ENCODE results near the gene TIMM10.

TIMM10 gene, protein sequence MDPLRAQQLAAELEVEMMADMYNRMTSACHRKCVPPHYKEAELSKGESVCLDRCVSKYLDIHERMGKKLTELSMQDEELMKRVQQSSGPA

DNA sequence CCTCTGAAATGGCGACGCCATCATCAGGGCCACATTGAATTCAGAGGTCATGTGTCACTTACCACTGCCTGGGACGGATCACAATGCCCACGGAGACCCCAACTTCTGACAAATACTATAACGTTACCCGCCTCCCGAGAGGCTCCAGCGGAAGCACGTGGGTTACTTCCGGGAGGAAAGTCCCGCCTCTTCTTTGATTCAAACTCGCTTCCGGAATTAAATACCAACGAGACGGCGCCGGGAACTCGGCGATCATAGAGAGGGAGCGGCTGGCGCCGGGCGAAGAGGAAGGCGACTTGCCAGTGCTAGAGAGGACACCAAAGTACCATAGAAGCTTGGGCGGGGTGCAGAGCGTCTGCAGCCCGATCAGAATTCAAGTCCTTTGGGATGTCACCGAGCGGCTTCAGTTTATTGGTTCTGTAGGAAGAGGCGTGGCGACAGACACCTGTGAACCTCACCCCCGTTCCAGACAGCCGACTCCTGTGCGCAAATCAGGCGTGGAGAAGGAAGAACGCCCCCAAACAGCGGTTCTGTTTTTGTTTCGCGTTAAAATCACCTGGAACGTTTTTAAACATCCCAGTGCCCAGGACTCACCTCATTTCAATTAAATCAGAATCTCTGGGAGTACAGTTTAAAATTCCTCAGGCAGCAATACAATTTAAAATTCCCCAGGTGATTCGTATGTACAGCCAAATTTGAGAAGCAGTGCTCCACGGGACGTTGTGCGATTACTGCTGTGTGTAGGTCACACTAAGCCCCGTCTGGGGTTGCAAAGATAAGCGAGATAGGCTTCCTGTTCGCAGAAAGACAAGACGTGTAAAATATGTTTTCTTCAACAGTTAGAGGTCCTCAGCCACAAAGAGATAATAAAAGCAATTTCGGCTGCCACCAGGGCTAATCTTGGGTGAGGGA is at the start of gene TIMM10:
Gene TIMM10 (minus strand): TSS at position 159 of the 912 bp plus-strand sequence. CDS start 565 bp downstream, outside the sequence.
- DNase-seq (peak; percentile 88), ATAC-seq (peak; percentile 99)

GRCh38 chr11:57574061-57574460 is 43.5 kb upstream of the TIMM10 start:
- DNase-seq: no peak
- Mint-ChIP-seq H3K27ac (no peak overlapping the region), H3K36me3 (ENCODE audit: low read depth) (no peaks in the 10 kb centered on the region), H3K4me1 (no peaks in the 10 kb centered on the region), H3K27me3 (no peaks in the 10 kb centered on the region), H3K9me3 (no peaks in the 10 kb centered on the region), H3K4me3 (no peak overlapping the region)
- no peak for ATAC-seq

More for the DNA sequence above, at the start of gene TIMM10:
- Mint-ChIP-seq H3K36me3 (ENCODE audit: low read depth) (peaks cover 27% of the 10 kb centered on the region), H3K27ac (peak within 1 kb of the TSS; percentile 94), H3K9me3 (no peaks in the 10 kb centered on the region), H3K4me3 (peak within 1 kb of the TSS; percentile 88), H3K4me1 (peaks cover 30% of the 10 kb centered on the region), H3K27me3 (no peaks in the 10 kb centered on the region)

DNA sequence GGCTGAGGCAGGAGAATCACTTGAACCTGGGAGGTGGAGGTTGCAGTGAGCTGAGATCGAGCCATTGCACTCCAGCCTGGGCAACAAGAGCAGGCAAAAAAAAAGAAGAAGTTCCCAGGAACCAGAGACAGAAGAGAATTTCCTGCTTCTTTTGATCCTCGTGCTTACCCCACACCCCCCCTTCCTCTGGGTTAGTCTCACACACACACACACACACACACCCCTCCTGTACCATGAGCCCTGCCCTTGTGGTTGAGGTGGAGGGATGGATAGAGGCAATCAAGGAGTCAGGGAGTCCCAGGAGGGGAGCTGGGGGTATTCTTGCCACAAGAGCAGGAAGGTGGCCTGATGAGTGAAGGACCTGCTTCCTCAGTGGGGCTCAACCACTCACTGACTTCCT is 41.1 kb upstream of the TIMM10 start:
- DNase-seq: no peak
- Mint-ChIP-seq H3K4me1 (peaks cover 7% of the 10 kb centered on the region), H3K27me3 (no peaks in the 10 kb centered on the region), H3K9me3 (no peaks in the 10 kb centered on the region), H3K27ac (no peak overlapping the region), H3K4me3 (no peak overlapping the region), H3K36me3 (ENCODE audit: low read depth) (no peaks in the 10 kb centered on the region)
- no peak for ATAC-seq

- peak overlapping the region; percentile 94 for H3K27ac Mint-ChIP-seq
- ATAC-seq (no peak), DNase-seq (peak; percentile 94)
- H3K36me3 Mint-ChIP-seq (ENCODE audit: low read depth): peaks cover 10% of the 10 kb centered on the region
- peaks cover 33% of the 10 kb centered on the region for H3K4me1 Mint-ChIP-seq
- peak overlapping the region; percentile 94 for H3K4me3 Mint-ChIP-seq
- no peaks in the 10 kb centered on the region for H3K9me3 Mint-ChIP-seq
- H3K27me3 Mint-ChIP-seq: no peaks in the 10 kb centered on the region
These were observed 37.8 kb upstream of the TIMM10 start for GRCh38 chr11:57568330-57568766.

DNA sequence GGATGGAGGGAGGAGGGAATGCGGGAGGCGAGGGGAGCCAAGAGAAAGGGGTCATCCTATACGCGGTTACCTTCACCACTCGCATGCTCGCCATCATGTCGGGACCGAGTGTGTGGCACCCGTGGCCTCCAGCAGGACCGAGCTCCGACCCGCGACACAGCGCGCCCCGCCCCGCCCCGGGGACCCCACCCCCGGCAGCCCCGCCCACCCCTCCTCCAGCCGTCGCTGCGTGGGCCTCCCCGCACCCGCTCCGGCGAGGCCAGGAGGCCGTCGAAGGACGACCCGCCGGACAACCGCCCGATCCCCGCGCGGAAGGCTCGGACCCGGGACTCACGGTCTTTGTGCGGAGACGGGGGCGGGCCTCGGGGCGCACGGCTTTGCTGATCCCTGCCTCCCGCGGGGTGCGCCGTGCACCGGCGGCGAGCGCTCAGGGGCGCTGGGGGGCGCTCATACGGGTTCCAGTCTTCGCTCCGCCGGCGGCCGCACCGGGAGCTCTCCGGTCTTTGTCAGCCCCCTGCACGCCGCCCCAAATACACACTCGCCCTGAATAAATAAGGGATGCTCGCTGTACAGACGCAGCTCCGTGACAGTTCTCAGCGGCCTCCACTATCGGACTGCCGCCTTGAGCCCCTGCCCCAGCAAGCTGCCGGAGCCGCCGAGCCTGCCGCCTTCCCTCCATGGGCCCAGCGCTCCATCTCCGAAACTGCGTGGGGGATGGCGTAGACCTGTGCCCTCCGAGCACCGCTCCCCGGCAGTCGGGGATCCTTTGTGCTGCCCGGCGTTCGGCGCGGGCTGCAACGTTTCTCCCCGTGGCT is 37.2 kb upstream of the TIMM10 start, which contains the start of gene UBE2L6:
Gene UBE2L6 (minus strand): TSS at position 158 of the 815 bp plus-strand sequence. CDS start 61 bp downstream, at position 97.
- Mint-ChIP-seq H3K36me3 (ENCODE audit: low read depth) (peaks cover 12% of the 10 kb centered on the region), H3K4me1 (peaks cover 36% of the 10 kb centered on the region), H3K27me3 (no peaks in the 10 kb centered on the region), H3K27ac (peak within 1 kb of the TSS; percentile 94), H3K9me3 (no peaks in the 10 kb centered on the region), H3K4me3 (peak within 1 kb of the TSS; percentile 94)
- peak; percentile 85 for ATAC-seq
- peak; percentile 70 for DNase-seq

DNA sequence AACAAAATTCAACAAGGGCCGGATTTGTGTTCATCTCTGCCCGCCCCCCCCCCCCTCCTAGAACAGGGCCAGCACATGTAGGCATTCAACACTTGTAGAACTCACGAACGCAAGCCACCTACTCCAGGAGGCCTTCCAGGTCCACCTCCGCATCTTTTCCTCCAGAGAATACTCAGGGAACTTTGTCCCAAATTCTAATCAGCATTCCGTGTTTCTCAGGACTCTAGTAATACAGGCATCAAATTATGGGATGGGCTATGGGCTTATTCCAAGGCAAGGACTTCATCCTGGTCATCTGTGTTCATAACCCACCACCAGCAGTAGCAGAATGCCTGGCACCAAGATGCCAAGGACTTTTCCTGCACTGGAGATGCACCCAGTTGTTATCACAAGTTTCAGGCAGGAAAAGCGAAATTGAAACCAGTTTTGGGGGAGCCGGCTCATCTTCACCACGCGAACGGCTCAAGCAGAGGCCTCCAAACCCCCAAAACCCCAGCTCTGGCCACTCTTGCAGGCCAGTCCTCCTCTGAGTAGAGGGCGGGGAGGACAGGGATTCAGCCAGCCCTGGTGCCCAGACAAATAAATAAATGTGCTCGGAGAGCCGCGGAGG is 36.5 kb upstream of the TIMM10 start:
- ATAC-seq: peak; percentile 2

DNA sequence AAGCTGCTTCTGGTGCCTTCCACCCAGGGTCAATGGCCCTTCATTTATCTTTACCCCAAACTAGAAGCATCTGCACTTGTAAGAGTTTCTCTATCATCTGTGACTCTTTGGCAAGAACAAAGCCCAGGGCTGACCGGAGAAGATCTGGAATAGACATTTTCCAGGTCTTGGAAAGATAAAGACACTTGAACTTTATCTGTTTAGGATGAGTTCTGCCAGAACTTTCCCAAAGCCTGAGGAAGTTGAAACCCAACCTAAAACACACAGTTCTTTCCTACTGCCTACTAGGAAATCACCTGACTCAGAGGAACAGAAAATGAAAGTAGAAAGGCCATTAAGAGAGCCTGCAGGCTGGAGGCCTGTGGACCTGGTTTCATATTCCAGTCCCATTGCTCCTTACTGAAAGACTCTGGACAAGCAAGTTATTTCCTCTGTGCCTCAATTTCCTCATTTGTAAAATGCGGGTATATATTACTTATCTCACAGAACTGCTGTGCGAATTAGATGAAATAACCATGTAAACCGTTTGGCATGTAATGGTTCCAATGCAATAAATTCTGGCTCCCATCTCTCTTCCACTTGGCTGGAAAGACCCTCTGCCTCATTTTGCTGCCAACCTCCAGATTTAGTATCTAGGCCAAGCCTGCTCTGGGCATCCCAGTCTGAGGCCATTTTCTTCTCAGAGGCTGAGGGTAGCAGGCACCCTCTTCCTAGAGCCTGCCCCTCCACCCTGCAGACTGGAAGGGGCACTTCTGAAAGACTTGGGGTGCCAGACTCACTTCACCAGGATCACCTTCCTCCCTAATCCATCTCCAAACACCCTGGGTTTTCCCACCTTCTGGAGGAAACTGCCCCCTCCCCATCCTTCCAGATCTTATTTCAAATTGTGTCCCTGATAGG is 35.7 kb upstream of the TIMM10 start:
- peaks cover 45% of the 10 kb centered on the region for H3K4me1 Mint-ChIP-seq
- peak; percentile 48 for ATAC-seq
- H3K4me3 Mint-ChIP-seq: peak overlapping the region; percentile 94
- no peaks in the 10 kb centered on the region for H3K9me3 Mint-ChIP-seq
- DNase-seq: peak; percentile 15
- peaks cover 13% of the 10 kb centered on the region for H3K36me3 Mint-ChIP-seq (ENCODE audit: low read depth)
- no peaks in the 10 kb centered on the region for H3K27me3 Mint-ChIP-seq
- peak overlapping the region; percentile 92 for H3K27ac Mint-ChIP-seq

More for the DNA sequence above, 36.5 kb upstream of the TIMM10 start:
- DNase-seq: no peak
- Mint-ChIP-seq H3K9me3 (no peaks in the 10 kb centered on the region), H3K4me1 (peaks cover 39% of the 10 kb centered on the region), H3K27ac (peak overlapping the region; percentile 92), H3K36me3 (ENCODE audit: low read depth) (peaks cover 13% of the 10 kb centered on the region), H3K4me3 (peak overlapping the region; percentile 94), H3K27me3 (no peaks in the 10 kb centered on the region)

DNA sequence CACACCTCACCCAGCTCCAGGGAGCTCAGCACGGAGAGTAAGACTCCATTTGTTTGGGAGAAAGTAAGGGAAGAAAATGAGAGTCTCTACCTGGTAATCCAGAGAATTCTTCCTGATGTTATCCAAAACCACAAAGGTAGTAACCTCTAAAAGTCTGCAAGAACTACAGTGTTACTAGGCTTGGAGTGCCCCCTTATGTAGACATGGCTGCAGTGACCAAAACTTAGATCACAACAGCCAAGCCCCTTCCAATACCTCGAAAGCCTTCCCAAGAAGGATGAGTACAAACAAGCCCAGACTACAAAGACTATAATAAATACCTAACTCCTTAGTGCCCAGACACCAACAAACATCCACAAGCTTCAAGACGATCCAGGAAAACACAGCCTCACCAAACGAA is 32.0 kb upstream of the TIMM10 start:
- Mint-ChIP-seq H3K4me1 (peaks cover 41% of the 10 kb centered on the region), H3K27me3 (no peaks in the 10 kb centered on the region), H3K9me3 (no peaks in the 10 kb centered on the region), H3K4me3 (no peak overlapping the region), H3K36me3 (ENCODE audit: low read depth) (peaks cover 25% of the 10 kb centered on the region), H3K27ac (no peak overlapping the region)
- ATAC-seq (no peak), DNase-seq (no peak)

DNA sequence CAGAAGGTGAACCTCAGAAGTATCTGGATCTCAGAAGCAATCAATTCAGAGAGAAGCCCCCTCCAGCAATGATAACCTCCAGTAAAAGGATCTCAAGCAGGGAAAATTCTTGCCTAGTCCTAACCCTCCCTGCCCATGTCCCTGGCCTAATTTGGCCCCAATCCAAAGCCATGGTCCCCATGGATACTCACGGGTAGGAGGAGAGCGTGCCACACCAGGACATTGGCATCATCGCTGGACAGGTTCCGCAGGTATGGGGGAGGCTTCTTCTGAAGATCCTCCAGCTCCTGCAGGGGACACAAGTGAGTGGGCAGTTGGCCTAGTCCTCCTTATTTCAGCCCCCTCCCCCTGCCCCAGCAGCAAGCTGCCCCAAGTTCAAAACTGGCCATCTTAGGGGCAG is 29.6 kb upstream of the TIMM10 start:
- no peak overlapping the region for H3K27ac Mint-ChIP-seq
- ATAC-seq: no peak
- no peaks in the 10 kb centered on the region for H3K9me3 Mint-ChIP-seq
- peaks cover 37% of the 10 kb centered on the region for H3K36me3 Mint-ChIP-seq (ENCODE audit: low read depth)
- no peaks in the 10 kb centered on the region for H3K27me3 Mint-ChIP-seq
- peaks cover 31% of the 10 kb centered on the region for H3K4me1 Mint-ChIP-seq
- no peak overlapping the region for H3K4me3 Mint-ChIP-seq
- no peak for DNase-seq

DNA sequence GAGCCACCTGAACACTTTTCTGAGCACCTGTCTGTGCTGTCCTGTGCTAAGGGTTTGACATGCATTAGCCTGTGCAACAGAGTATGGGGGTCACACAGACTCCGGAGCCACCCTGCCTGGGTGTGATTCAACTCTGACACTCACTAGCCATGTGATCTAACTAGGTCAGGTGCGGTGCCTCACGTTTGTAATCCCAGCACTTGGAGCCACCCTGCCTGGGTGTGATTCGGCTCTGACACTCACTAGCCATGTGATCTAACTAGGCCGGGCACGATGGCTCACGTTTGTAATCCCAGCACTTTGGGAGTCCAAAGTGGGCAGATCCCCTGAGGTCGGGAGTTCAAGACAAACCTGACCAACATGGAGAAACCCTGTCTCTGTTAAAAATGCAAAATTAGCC is 25.5 kb upstream of the TIMM10 start:
- ATAC-seq: no peak
- no peak overlapping the region for H3K27ac Mint-ChIP-seq
- H3K36me3 Mint-ChIP-seq (ENCODE audit: low read depth): peaks cover 53% of the 10 kb centered on the region

DNA sequence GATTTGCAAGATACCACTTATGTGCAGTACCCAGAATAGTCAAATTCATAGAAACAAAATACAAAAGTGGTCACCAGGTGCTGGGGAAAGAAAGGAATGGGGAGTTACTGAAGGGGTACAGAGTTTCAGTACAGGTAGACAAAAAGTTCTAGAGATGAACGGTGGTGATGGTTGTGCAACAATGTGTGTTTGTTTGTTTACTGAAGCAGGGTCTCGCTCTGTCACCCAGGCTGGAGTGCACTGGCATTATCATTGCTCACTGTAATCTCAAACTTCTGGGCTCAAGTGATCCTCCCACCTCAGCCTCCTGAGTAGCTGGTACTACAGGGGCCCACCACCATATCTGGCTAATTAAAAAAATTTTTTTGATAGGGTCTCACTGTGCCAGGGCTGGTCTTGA is 24.8 kb upstream of the TIMM10 start:
- H3K27ac Mint-ChIP-seq: no peak overlapping the region
- H3K4me3 Mint-ChIP-seq: no peak overlapping the region
- peaks cover 53% of the 10 kb centered on the region for H3K36me3 Mint-ChIP-seq (ENCODE audit: low read depth)

More for the DNA sequence above, 25.5 kb upstream of the TIMM10 start:
- no peaks in the 10 kb centered on the region for H3K27me3 Mint-ChIP-seq
- no peaks in the 10 kb centered on the region for H3K9me3 Mint-ChIP-seq
- H3K4me1 Mint-ChIP-seq: peaks cover under 1% of the 10 kb centered on the region
- no peak for DNase-seq
- no peak overlapping the region for H3K4me3 Mint-ChIP-seq

GRCh38 chr11:57552479-57552878 is 21.9 kb upstream of the TIMM10 start:
- H3K4me1 Mint-ChIP-seq: peaks cover 11% of the 10 kb centered on the region
- H3K36me3 Mint-ChIP-seq (ENCODE audit: low read depth): peaks cover 55% of the 10 kb centered on the region
- no peaks in the 10 kb centered on the region for H3K27me3 Mint-ChIP-seq
- no peak overlapping the region for H3K27ac Mint-ChIP-seq
- H3K9me3 Mint-ChIP-seq: no peaks in the 10 kb centered on the region
- no peak overlapping the region for H3K4me3 Mint-ChIP-seq
- no peak for ATAC-seq
- no peak for DNase-seq

More for the DNA sequence above, 24.8 kb upstream of the TIMM10 start:
- H3K9me3 Mint-ChIP-seq: no peaks in the 10 kb centered on the region
- H3K4me1 Mint-ChIP-seq: no peaks in the 10 kb centered on the region
- ATAC-seq: no peak
- no peaks in the 10 kb centered on the region for H3K27me3 Mint-ChIP-seq
- DNase-seq: no peak

GRCh38 chr11:57551941-57552340 is 21.4 kb upstream of the TIMM10 start:
- no peak for ATAC-seq
- H3K27me3 Mint-ChIP-seq: no peaks in the 10 kb centered on the region
- peaks cover 16% of the 10 kb centered on the region for H3K4me1 Mint-ChIP-seq
- H3K4me3 Mint-ChIP-seq: no peak overlapping the region
- H3K9me3 Mint-ChIP-seq: no peaks in the 10 kb centered on the region
- peaks cover 54% of the 10 kb centered on the region for H3K36me3 Mint-ChIP-seq (ENCODE audit: low read depth)
- peak overlapping the region; percentile 26 for H3K27ac Mint-ChIP-seq
- DNase-seq: no peak
